NCI-H82 treated with DMSO at 0.1 percent for 48 hours (cell line): ENCODE measurements around the gene NUP62.

Experiments
- DNase-seq: peaks from one replicate; lab custom pipeline; 2025; ENCODE audit not compliant: unreplicated experiment; lab: John Stamatoyannopoulos, UW

Gene NUP62

GRCh38 chr19:49869484-49870308 lies 59.6 kb downstream of the NUP62 start:
- peak; percentile 100 for DNase-seq

DNA sequence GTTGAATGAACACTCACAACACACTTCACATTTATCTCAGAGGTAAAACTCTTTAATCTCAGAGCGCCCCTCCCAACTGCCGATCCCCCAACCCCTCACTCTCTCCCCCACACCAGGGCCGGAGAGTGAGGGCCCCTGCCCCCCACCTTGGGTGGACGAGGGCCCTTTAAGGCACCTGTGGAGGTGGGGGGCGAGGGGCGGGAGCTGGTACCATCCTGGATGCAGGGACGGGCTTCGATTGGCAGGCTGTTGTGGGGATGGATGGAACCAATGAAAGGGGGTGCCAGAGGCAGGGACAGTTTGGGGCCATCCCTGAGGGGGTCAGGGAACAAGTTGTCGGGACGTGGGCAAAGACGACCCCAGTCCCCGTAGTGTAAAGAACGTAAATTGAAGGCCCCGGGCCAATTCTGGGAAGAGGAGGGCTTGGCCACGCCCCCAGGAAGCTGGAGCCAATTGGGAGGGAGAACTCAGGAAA lies 60.3 kb downstream of the NUP62 start:
- DNase-seq = no peak

GRCh38 chr19:49866933-49867782 lies 62.1 kb downstream of the NUP62 start, which contains the start of gene PNKP:
PNKP (minus strand) TSS chr19:49867576; CDS start chr19:49867204, 372 bp downstream.
- DNase-seq = peak; percentile 84

- DNase-seq = no peak
These were observed 64.4 kb downstream of the NUP62 start for GRCh38 chr19:49864890-49865289.

- no peak for DNase-seq
These were observed 65.4 kb downstream of the NUP62 start for GRCh38 chr19:49863935-49864320.

DNA sequence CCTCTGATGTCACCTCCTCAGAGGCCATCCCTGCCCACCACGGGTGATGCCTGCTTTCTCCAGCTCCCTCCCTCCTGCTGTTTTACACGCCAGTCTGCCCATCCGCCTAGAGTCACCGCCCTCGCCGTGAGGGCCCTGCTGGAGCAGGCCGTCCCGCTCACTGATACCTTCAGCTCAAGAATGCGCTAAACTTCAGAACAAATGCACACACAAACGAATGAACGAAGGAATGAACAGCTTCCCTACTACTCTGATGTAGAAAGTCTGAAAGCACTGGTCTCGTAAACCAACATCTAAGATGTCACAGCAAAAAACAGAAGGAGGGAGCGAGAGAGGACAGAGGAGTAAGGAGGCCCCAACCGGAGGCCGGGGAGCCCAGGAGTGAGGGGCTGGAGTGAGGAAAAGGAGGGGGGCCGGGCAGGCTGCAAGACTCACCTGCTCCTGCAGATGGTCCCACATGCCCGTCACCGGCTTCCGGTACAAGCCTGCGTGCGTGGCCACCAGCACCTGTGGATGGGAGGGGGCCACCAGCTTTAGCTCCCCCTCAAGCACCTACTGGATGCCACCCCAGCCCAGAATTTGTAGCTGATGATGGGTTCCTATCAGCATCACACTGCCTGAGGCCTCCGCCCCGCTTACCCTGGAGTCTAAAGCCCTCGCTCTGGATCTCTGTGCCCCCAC lies 65.9 kb downstream of the NUP62 start:
- DNase-seq = no peak

GRCh38 chr19:49862391-49863253 lies 66.7 kb downstream of the NUP62 start:
- no peak for DNase-seq

DNA sequence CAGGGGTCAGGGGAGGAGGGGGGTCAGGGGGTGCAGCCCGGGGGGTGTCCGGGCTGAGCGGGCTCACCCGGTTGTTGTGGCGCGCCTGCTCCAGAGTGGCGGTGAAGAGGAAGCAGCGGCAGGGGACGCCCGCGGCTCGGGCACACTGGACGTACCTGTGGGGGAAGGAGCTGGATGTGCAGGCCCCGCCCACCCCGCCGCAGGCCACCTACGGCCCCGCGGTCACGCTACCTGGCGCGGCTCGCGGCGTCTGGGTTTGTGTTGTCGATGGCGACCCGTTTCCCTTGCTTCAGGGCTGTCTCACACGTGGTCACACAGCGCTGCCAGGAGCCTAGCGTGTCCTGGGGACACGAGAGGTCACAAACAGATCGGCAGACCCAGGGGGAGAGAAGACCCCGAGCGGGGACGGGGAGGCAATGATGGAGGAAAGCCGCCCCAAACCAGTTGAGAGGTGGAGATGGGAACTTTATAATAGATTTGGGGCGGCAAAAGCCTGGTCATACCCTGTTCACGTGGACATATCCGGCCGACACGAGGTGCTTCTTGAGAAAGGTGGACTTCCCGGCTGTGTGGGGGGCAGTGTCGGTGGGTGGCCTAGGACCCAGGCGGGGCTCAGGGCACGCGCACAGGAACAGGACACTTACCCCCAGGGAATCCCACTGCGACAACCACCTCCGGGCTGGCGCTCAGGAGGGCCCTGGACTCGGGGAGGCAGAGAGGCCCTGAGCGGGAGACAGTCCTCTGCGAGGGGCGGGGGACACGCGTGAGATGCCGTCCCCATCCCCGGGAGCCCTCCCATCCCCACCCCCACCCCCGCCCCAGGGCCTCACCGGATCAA lies 67.5 kb downstream of the NUP62 start:
- no peak for DNase-seq

DNA sequence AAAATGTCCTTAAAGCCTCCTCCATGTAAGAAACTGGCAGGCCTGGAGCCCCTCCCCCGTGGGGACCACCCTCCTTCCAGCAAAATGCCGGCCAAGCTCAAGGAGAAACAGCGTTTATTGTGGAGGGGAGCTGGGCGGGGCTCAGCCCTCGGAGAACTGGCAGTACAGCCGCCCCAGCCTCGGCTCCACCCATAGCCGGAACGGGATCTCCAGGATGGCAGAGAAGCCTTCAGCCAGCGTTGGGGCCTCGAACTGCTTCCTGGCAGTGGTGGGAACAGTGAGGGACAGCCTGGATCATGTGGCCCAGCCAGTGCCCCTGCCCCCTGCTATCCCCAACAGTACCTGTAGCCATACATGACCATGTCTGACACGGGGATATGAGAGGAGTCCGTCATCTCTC lies 68.2 kb downstream of the NUP62 start:
- no peak for DNase-seq

DNA sequence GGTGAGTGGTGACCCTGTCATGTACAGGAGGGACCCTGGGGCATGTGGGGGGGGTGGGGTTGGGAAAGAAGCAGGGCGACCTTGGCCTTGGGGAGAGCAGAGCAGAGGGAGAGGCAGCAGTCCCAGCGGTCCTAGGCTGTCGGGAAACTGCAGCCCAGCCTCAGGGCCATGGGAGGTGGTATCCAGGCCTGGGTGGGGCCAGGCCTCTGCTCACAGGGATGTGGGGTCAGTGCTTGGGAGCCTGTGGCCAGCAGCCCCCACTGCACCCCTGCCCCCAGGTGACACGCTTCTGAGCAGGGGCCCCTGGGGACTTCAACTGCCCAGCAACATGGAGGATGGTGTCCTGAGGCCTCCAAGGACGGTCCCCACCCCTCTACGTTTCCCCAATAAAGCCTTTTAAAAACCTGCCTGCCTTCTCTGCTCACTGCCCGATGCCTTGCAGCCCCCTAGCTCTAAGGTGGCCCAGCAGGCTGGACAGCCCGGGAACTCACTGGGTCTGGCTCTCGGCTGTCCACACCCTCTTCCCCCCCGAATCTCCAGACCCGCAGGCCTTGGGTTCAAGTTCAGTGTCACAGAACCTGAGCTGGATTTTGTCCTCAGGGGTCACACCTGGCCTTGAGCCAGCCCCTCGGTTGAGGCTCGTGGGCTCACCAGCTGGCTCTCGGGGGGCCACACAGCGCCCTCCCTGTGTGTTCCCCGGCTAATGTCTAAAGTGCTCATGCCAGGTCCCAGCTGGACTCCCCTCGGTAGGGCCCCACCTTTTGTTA lies 68.8 kb downstream of the NUP62 start:
- DNase-seq = no peak

- DNase-seq = no peak
These were observed 69.5 kb downstream of the NUP62 start for GRCh38 chr19:49859682-49860335.

GRCh38 chr19:49858088-49858985 lies 71.0 kb downstream of the NUP62 start:
- no peak for DNase-seq

GRCh38 chr19:49857838-49858087 lies 71.5 kb downstream of the NUP62 start:
- no peak for DNase-seq

- no peak for DNase-seq
These were observed 72.1 kb downstream of the NUP62 start for GRCh38 chr19:49857061-49857837.
